G401 (cell line): ENCODE data around the gene PLEKHG4B. TPM values are rescaled to one million over a fixed set of nuclear protein-coding genes. Genes with fewer than 3 reads are reported as not detected.

Source experiments
- DNase-seq: peaks from one replicate; pipeline ENCODE4 v3.0.0-alpha.2; 2015; ENCODE audit warnings: low spot score
- in situ Hi-C: cut with HindIII; loops from 2 replicates; pipeline ENCODE4 v1.10.0; 2016; ENCODE audit warnings: low sequenced_read_pairs, mixed read lengths
- total RNA-seq: library from RNA; depleted of rRNA; stranded (reverse); fragments of >200 nt; shearing (Covaris generic); gene quantifications from 2 replicates; pipeline ENCODE4 v1.2.3, GENCODE V29; 2014

The PLEKHG4B gene
- total RNA-seq, 1 experiment from 2014 or later: 4.5 TPM

GRCh38 chr5:149745-150485 lies 57.9 kb downstream of the PLEKHG4B start:
- no peak for DNase-seq
- in situ Hi-C loops: no loop called here

DNA sequence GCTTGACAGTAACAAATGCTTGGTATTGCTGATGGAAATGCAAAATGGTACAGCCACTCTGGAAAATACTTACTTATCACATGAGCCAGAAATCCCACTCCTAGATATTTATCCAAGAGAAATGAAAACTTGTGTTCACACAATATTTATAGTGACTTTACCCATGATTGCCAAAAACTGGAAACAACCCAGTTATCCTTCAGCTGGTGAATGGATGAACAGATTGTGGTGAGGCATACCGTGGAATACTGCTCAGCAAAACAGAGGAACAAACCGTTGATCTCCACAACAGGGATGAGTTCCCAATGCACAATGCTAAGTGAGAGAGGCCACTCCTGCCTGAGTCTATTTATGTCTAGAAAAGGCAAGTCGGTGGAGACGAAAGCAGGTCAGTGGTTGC lies 58.8 kb downstream of the PLEKHG4B start:
- in situ Hi-C loops: no loop called here
- DNase-seq: no peak

- no peak for DNase-seq
- in situ Hi-C loops: no loop called here
Observed at GRCh38 chr5:152077-152476, 60.1 kb downstream of the PLEKHG4B start.

DNA sequence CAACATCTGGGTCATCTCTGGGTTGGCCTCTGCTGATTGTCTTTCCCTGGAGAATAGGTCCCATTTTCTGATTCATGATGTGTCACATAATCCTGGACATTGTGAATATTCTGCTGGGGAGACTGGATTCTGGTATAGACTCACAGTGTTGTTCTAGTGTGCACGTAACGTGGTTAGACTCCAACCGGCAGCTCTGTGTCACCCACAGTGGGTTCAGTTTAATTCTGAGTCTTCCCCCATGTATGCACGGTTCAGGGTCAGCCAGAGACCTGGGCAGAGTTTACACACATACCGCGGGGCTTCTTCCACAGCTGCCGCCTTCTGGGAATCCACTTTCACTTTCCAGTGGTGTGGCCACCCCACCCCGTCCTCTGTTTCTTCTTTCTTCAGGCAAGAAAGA lies 61.3 kb downstream of the PLEKHG4B start:
- no peak for DNase-seq
- in situ Hi-C loops: no loop called here

DNA sequence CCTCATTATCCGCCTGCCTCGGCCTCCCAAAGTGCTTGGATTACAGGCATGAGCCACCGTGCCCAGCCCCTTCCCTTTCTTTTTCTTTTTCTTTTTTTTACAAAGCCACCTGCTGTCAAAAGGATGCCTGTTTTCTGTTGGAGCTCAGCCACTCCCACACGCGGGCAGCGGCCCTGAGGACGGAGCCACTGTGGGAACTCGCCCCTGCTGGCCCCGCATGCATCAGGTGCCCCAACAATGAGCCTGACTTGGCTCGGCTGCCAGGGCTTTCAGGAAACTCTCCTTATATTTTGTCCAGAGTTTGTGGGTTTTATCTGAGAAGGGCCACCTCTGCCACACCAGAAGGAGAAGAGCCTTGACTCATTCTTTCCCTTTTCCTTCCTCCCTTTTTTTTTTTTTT lies 62.3 kb downstream of the PLEKHG4B start:
- DNase-seq: no peak
- in situ Hi-C loops: no loop called here

DNA sequence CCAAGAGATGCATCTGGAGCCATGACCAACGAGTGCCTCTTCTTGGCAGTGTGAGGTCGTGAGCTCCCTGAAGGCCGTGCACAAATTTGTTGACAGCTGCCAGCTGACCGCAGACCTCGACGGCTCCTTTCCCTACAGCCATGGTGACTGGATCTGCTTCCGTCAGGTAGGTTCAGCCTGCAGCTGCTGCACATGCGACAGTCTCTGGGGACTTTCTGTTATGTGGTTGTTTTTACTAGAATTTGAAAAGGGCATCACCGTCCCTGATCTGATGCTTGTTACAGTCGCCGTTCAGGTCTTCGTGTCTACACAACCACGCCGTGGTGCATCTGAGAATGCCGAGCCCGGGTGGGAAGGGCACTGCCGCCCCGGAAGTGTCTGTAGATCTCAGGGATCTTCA lies 62.9 kb downstream of the PLEKHG4B start:
- in situ Hi-C loops: no loop called here
- DNase-seq: no peak

- DNase-seq: no peak
- in situ Hi-C loops: no loop called here
Observed at GRCh38 chr5:155651-156410, 63.9 kb downstream of the PLEKHG4B start.

GRCh38 chr5:156411-157072 lies 64.6 kb downstream of the PLEKHG4B start:
- in situ Hi-C loops: no loop called here
- no peak for DNase-seq

GRCh38 chr5:157126-157715 lies 65.3 kb downstream of the PLEKHG4B start:
- in situ Hi-C loops: no loop called here
- no peak for DNase-seq

DNA sequence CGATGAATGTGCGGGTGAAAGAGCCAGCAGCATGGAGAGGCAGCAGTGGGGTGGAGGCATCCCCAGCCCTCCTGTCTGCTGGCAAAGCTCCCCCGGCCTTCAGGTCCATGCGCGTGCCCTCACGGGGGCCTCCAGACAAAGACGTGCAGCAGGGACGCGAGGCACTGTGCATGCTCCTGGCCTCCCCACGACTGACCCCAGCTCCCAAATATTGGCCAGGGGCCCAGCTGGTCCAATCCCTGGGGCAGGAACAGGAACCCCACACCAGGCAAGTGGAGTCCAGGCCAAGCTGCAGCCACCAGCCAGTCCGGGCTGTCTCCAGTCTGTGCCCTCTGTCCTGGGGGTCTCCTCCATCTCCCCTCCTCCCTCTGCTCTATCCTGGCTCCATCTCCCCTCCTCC lies 65.8 kb downstream of the PLEKHG4B start:
- in situ Hi-C loops: no loop called here
- DNase-seq: no peak

DNA sequence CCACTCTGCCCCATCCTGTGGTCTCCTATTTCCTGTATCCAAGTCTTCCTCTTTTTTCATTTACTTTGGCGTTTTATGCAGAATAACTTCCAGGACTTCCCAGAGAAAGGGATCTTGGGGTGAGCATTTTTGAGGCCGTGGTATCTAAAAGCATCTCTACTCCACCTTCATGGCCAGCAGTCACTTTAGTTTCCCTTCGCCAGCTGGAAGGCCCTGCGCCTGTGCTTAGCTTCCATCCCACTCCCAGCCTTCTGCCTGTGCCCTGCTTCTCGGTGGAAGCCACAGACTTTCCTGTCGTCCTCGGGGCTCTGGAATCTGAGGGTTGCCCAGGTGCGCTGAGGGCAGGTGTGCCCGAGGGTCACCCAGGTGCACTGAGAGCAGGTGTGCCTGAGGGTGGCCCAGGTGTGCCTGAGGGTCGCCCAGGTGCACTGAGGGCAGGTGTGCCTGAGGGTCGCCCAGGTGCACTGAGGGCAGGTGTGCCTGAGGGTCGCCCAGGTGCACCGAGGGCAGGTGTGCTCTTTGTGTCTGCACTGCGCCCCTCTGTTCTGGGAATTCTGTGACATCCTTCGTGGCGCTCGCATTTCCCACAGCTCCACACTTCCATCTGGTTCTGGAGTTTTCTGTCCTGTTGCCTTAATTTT lies 67.0 kb downstream of the PLEKHG4B start:
- in situ Hi-C loops: no loop called here
- DNase-seq: no peak

- in situ Hi-C loops: no loop called here
- no peak for DNase-seq
Observed at GRCh38 chr5:159448-160172, 67.6 kb downstream of the PLEKHG4B start.

DNA sequence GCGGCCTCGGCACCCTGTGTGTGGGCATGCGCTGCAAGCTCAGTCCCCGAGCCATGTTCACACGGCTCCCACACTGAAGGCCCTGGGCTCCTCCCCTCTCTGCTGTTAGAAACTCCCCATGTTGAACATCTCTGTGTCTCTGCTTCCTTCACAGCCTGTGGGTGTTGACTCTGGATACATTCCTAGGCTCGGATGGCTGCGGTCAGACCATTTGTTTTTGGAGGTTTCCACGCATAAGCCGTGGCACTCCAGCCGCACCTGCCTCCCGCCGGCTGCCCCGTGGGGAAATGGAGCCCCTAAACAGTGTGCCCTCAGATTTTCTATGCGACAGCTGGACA lies 68.2 kb downstream of the PLEKHG4B start:
- no peak for DNase-seq
- in situ Hi-C loops: no loop called here

- no peak for DNase-seq
- in situ Hi-C loops: no loop called here
Observed at GRCh38 chr5:160921-161802, 69.2 kb downstream of the PLEKHG4B start.

- DNase-seq: no peak
- in situ Hi-C loops: no loop called here
Observed at GRCh38 chr5:161803-162110, 69.8 kb downstream of the PLEKHG4B start.

- in situ Hi-C loops: no loop called here
- no peak for DNase-seq
Observed at GRCh38 chr5:162190-162564, 70.2 kb downstream of the PLEKHG4B start.

DNA sequence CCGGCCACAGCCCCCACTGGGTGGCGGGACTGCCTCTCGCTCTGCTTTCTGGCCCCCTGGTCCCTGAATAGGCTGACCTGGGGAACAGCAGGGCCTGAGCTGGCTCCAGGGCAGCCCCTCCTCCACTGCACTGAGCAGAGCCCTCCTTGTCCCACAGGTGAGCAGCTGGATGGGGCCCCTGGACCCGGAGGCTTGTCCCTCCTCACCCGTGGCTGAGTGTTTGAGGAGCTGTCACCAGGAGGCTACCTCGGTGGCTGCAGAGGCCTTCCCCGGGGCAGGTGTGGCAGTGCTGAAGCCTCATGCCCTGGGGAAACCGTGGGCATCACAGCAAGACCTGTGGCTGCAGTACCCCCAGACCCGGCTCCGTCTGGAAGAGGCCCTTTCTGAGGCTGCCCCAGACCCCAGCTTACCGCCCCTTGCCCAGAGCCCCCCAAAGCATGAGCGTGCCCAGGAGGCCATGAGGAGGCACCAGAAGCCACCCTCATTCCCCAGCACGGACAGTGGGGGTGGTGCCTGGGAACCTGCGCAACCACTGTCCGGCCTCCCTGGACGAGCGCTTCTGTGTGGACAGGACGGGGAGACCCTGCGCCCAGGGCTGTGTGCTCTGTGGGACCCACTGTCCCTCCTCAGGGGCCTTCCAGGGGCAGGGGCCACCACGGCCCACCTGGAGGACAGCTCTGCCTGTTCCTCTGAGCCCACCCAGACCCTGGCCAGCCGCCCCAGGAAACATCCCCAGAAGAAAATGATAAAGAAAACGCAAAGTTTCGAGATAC lies 70.8 kb downstream of the PLEKHG4B start:
- in situ Hi-C loops: no loop called here
- DNase-seq: no peak

- in situ Hi-C loops: no loop called here
- DNase-seq: no peak
Observed at GRCh38 chr5:163338-163620, 71.3 kb downstream of the PLEKHG4B start.
